ENCODE results near the gene SLC1A2. TPM values are rescaled to one million over a fixed set of nuclear protein-coding genes. Genes with fewer than 3 reads are reported as not detected.

Gene SLC1A2
- total and polyA plus RNA-seq, 2 donors (not counting 1 experiment from before 2014, with no cell fraction given), result 1.2 to 7.6 TPM

DNA sequence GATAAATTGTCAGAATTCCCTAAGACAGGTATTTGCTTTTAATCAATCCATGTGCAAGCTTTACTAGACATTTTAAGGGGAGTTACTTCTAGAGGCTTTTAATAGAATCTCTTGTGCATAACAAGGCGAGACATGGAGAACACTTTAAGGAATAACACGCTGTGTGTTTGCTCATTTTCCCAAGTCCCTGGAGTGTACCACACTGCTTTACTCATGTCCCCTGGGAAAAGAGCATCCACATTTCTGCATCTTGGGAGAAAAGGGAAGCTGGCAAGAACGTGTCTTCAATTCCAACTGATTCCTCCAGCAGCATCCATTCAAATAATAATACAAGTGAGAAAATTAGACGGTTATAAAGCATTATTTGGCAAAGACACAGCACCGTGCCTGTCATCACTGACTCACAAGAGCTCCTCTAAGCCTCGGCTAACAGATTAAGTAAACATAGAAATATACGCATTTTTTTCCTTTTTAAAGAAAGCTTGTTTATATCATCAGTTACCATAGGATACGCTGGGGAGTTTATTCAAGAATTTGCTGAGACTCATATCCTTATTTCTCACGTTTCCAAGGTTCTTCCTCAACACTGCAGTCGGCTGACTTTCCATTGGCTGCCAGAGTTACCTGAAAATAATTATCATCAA, 158.9 kb downstream of the SLC1A2 start:
- Histone ChIP-seq H3K4me3 (replicated peaks in 1 of 4; ENCODE audit: control extremely low read depth in 1 of 4, insufficient read depth in 1 of 4, low read depth in 3 of 4, low read length in 4 of 4) (no peak overlapping the region), H3K9ac (ENCODE audit: insufficient read depth, low read length) (no peak overlapping the region), H3K36me3 (ENCODE audit: control insufficient read depth, insufficient read depth, low read length) (no peaks in the 10 kb centered on the region), H3K27me3 (ENCODE audit: control insufficient read depth, insufficient read depth, low read length) (no peaks in the 10 kb centered on the region), H4K20me1 (ENCODE audit: control insufficient read depth, extremely low read depth, insufficient read depth, low read length) (no peaks in the 10 kb centered on the region), H2AFZ (ENCODE audit: low read length) (no peak overlapping the region), H3K27ac (ENCODE audit: insufficient read depth, low read length) (peak overlapping the region; percentile 77), H3K4me1 (ENCODE audit: control insufficient read depth, extremely low read depth, insufficient read depth, low read length) (no peaks in the 10 kb centered on the region), H3K79me2 (ENCODE audit: control insufficient read depth, insufficient read depth, low read length) (no peaks in the 10 kb centered on the region), H3K9me3 (ENCODE audit: control insufficient read depth, insufficient read depth, low read depth, low read length) (no peaks in the 10 kb centered on the region), H3K4me2 (ENCODE audit: extremely low read depth, insufficient read depth, low read length) (peak overlapping the region; percentile 2)
- TF ChIP-seq, protein P1, sequence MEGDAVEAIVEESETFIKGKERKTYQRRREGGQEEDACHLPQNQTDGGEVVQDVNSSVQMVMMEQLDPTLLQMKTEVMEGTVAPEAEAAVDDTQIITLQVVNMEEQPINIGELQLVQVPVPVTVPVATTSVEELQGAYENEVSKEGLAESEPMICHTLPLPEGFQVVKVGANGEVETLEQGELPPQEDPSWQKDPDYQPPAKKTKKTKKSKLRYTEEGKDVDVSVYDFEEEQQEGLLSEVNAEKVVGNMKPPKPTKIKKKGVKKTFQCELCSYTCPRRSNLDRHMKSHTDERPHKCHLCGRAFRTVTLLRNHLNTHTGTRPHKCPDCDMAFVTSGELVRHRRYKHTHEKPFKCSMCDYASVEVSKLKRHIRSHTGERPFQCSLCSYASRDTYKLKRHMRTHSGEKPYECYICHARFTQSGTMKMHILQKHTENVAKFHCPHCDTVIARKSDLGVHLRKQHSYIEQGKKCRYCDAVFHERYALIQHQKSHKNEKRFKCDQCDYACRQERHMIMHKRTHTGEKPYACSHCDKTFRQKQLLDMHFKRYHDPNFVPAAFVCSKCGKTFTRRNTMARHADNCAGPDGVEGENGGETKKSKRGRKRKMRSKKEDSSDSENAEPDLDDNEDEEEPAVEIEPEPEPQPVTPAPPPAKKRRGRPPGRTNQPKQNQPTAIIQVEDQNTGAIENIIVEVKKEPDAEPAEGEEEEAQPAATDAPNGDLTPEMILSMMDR (conservative IDR thresholded peaks at IDR 0.05 in 1 of 2, IDR thresholded peaks at IDR 0.05 in 1 of 2; ENCODE audit: low read depth in 1 of 2, low read length in 2 of 2), result no peak
- no peak for TF ChIP-seq EZH2 (IDR thresholded peaks at IDR 0.05; ENCODE audit: low read length, missing control alignments)
- peak; percentile 87 to 95 for DNase-seq (ENCODE audit: low read depth in 2 of 2)

DNA sequence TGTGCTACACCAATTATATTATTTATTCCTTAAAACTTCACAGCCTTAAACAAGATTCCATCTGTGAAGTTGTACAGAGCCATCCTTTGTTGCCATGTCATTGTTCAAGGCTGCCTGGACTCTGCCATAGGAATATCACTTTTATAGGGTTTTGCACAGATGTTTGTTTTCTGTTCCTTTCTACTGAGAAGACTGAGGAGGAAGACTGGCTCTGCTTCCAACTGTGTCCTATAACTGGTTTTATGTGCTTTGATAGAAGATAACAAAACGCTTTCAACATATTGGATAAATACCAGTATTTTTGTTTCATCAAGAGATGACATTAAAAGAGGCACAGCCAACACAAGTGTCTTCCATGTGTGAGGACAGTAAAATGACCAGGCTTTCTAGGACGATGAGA, 159.8 kb downstream of the SLC1A2 start:
- H2AFZ ChIP-seq (ENCODE audit: low read length), result no peak overlapping the region
- no peaks in the 10 kb centered on the region for H3K27me3 ChIP-seq (ENCODE audit: control insufficient read depth, insufficient read depth, low read length)
- TF ChIP-seq EZH2 (IDR thresholded peaks at IDR 0.05; ENCODE audit: low read length, missing control alignments), result no peak
- TF ChIP-seq, protein P1 (conservative IDR thresholded peaks at IDR 0.05 in 1 of 2, IDR thresholded peaks at IDR 0.05 in 1 of 2; ENCODE audit: low read depth in 1 of 2, low read length in 2 of 2), result no peak
- H3K79me2 ChIP-seq (ENCODE audit: control insufficient read depth, insufficient read depth, low read length), result no peaks in the 10 kb centered on the region
- H3K9ac ChIP-seq (ENCODE audit: insufficient read depth, low read length), result no peak overlapping the region
- no peak overlapping the region for H3K27ac ChIP-seq (ENCODE audit: insufficient read depth, low read length)
- no peaks in the 10 kb centered on the region for H3K9me3 ChIP-seq (ENCODE audit: control insufficient read depth, insufficient read depth, low read depth, low read length)
- no peak overlapping the region for H3K4me2 ChIP-seq (ENCODE audit: extremely low read depth, insufficient read depth, low read length)
- H3K36me3 ChIP-seq (ENCODE audit: control insufficient read depth, insufficient read depth, low read length), result no peaks in the 10 kb centered on the region
- no peaks in the 10 kb centered on the region for H4K20me1 ChIP-seq (ENCODE audit: control insufficient read depth, extremely low read depth, insufficient read depth, low read length)
- no peak overlapping the region for H3K4me3 ChIP-seq (replicated peaks in 1 of 4; ENCODE audit: control extremely low read depth in 1 of 4, insufficient read depth in 1 of 4, low read depth in 3 of 4, low read length in 4 of 4)
- no peaks in the 10 kb centered on the region for H3K4me1 ChIP-seq (ENCODE audit: control insufficient read depth, extremely low read depth, insufficient read depth, low read length)
- no peak for DNase-seq (ENCODE audit: low read depth in 2 of 2)

DNA sequence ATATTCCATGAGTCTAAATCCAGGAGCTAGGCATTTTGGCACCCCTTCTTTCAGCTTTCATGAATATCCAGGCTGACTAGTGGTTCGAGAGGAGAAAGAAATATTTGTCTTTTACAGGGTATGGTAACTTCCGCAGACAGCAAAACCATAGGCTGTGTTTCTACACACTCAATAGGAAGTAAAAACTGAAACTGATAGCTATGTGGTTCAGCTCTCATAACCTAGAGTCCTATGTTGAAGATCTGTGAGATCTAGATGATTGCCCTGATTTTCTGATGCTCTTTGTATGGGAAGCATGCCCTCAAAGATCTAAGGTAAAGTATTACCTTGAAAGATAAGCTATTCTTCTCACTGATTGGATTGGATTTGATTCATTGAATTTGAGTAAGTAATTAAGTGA, 162.1 kb downstream of the SLC1A2 start:
- no peak for DNase-seq (ENCODE audit: low read depth in 2 of 2)
- Histone ChIP-seq H3K9ac (ENCODE audit: insufficient read depth, low read length) (no peak overlapping the region), H3K79me2 (ENCODE audit: control insufficient read depth, insufficient read depth, low read length) (no peaks in the 10 kb centered on the region), H3K4me3 (replicated peaks in 1 of 4; ENCODE audit: control extremely low read depth in 1 of 4, insufficient read depth in 1 of 4, low read depth in 3 of 4, low read length in 4 of 4) (no peak overlapping the region), H3K4me2 (ENCODE audit: extremely low read depth, insufficient read depth, low read length) (no peak overlapping the region), H3K4me1 (ENCODE audit: control insufficient read depth, extremely low read depth, insufficient read depth, low read length) (peaks cover 4% of the 10 kb centered on the region), H3K36me3 (ENCODE audit: control insufficient read depth, insufficient read depth, low read length) (no peaks in the 10 kb centered on the region), H2AFZ (ENCODE audit: low read length) (no peak overlapping the region), H3K9me3 (ENCODE audit: control insufficient read depth, insufficient read depth, low read depth, low read length) (no peaks in the 10 kb centered on the region), H3K27me3 (ENCODE audit: control insufficient read depth, insufficient read depth, low read length) (no peaks in the 10 kb centered on the region), H4K20me1 (ENCODE audit: control insufficient read depth, extremely low read depth, insufficient read depth, low read length) (no peaks in the 10 kb centered on the region), H3K27ac (ENCODE audit: insufficient read depth, low read length) (no peak overlapping the region)
- TF ChIP-seq, protein P1 (conservative IDR thresholded peaks at IDR 0.05 in 1 of 2, IDR thresholded peaks at IDR 0.05 in 1 of 2; ENCODE audit: low read depth in 1 of 2, low read length in 2 of 2), result no peak
- no peak for TF ChIP-seq EZH2 (IDR thresholded peaks at IDR 0.05; ENCODE audit: low read length, missing control alignments)
